HG03196 (cell line): ENCODE data around the gene CNGA3.

ENCODE experiments used
- ATAC-seq: cut with Tn5 transposase; IDR thresholded peaks from one replicate; pipeline ENCODE4 v1.9.1; 2021; ENCODE audit not compliant: unreplicated experiment

Gene CNGA3

DNA sequence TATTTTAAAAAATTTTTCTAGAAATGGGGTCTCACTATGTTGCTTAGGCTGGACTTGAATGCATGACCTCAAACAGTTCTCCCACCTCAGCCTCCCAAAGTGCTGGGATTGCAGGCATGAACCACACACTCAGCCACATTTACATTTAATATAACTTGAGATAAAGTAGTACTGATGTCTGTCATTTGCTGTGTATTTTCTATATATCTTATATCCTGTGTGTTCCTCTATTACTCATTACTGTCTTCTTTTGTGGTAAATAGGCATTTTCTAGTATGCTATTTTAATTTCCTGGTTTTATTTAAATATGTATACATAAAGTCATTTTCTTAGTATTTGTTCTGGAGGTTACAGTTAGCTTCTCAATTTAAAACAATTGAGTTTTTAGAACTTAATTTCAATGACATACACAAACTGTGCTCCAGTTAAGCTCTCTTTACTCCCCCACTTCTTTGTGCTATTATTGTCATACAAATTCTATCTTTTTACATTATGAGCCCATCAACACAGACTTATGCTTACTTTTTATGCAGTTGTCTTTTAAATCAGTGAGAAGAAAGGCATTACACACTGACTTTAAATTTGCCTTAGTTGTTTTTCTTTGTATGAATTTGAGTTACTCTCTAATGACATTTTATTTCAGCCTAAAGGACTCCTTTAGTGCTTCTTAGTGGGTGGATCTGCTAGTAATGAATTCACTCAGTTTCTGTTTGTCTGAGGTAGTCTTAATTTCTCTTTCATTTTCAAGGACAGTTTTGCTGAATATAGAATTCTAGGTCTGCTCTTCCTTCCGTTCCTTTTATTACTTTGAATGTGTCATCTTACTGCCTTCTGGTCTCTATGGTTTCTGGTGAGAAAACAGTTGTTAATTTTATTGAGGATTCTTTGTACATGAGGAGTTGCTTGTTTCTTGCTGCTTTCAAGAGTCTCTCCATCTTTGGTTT lies 92.2 kb downstream of the CNGA3 start:
- ATAC-seq = peak; percentile 95

- ATAC-seq = no peak
These were observed 95.6 kb downstream of the CNGA3 start for GRCh38 chr2:98441706-98442450.

GRCh38 chr2:98442488-98442887 lies 96.2 kb downstream of the CNGA3 start:
- no peak for ATAC-seq

DNA sequence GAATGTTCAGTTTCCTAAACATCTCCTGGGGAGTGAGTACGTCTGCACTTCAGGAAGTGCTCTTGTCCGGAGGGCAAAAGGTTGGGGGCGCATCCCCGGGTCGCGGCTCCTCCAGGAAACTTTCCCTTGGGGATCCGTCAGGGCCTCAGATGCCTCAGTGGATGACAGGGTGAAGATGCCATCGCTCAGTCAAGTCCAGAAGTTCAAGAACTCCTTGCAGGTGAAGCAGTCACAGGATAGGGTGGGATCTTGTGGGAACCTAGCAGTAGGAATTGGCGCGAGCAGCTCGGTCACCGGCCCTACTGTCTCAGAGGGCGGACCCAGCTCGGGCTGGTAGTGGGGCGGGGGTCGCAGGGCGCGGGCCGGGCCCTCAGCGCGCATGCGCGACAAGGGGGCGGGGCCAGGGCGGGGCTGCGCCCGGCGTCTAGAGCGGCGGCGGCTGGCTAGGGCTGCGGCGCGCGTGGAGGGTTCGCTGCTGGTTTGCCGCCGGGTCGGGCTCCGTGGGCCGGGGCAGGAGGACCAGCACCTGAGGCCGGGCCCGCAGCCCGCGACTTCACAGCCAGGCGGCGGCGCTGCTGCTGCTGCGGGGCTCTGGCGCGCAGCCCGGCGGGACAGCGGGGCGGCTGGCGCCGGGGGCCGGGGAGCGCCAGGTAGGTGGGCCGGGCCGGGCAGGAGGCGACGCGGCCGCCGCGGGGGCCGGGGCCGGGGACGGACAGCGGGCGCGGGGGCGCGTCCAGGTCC lies 98.3 kb downstream of the CNGA3 start, which contains the start of gene INPP4A:
Gene INPP4A (plus strand): TSS at position 423 of the 741 bp plus-strand sequence. CDS start 75,191 bp downstream, outside the sequence.
- ATAC-seq = peak; percentile 70

- ATAC-seq = peak; percentile 27
These were observed 99.0 kb downstream of the CNGA3 start for GRCh38 chr2:98445177-98445682.

DNA sequence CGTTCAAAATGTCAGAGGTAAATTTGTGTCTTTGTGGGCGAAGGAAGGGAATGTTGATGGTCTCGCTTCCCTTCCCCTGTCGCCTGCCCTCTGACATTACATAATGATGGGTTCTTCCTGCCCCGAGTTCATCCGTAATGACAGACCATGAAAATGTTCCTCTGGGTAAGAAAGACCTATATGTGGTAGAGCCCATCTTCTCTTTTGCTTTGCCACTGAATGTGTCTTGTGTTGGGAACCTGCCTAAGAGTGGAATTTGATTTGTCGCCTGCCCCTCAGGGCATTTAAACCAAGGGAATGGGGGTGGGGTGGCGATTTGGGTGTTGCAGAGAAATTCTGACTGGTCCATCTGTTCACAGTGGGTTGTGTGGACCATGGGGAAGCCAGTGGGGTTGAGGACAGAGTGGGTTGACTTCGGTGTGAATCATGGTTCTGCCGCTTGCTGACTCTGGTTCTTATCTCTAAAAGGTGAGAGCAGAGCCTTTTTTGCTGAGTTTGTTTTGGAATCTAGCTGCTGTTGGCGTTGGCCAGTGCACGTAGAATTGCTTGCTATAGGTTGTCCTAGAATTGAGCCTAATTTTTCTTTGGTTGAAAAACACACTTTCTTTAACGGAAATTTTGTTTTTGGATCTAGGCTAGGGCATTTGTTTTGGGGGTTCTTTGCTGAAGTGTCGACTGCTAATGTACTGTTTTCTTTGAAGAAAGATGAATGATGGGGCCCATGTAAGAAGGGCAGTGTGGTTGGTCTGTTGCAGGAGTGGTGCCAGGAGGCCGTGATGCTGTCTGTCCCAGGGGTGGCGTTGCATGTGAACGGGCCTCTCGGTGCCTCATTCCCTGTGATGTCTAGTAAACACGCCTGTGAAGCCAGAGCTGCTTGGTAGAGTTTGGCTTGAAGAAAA lies 99.7 kb downstream of the CNGA3 start:
- no peak for ATAC-seq

- no peak for ATAC-seq
These were observed 100.6 kb downstream of the CNGA3 start for GRCh38 chr2:98446850-98447249.
